Caco-2 (cell line): ENCODE data around the gene QSOX2. TPM values are rescaled to one million over a fixed set of nuclear protein-coding genes. Genes with fewer than 3 reads are reported as not detected.

Experiments
- BruUV-seq: library from RNA; stranded (reverse); fragments of 400-500 nt; replicated peaks from 2 replicates; lab custom pipeline; 2021; lab: Mats Ljungman, UMichigan
- CTCF ChIA-PET: fragments of 300-600 bp; sonication (Branson Sonifier 250); formaldehyde crosslinking; loops from one replicate; lab custom pipeline; 2022; ENCODE audit warnings: antibody characterized with exemption; lab: Charles Lee
- POLR2A ChIA-PET: fragments of 300-600 bp; sonication (Branson Sonifier 250); formaldehyde crosslinking; loops from one replicate; lab custom pipeline; 2022; ENCODE audit warnings: antibody characterized with exemption; lab: Charles Lee
- DNase-seq, 2 experiments: peaks; one replicate each; pipeline versions ENCODE4 v3.0.0 to v3.0.0-alpha.2; 2020 to 2022
- H3K27me3 ChIP-seq: replicated peaks from 2 replicates; pipeline ENCODE4 v1.6.0; 2011; ENCODE audit warnings: low read length; ENCODE audit not compliant: control insufficient read depth, insufficient read depth
- H3K36me3 ChIP-seq: 2 replicates; pipeline ENCODE4 v1.5.1; 2011; ENCODE audit warnings: low read length; ENCODE audit not compliant: control insufficient read depth, insufficient read depth
- H3K4me1 ChIP-seq: fragments of 250-450 bp; sonication (Bioruptor Pico); 2 replicates; pipeline ENCODE4 v1.5.1; 2020; ENCODE audit warnings: mild to moderate bottlenecking
- H3K4me3 ChIP-seq: 2 replicates; pipeline ENCODE4 v1.5.1; 2011; ENCODE audit warnings: low read depth, mild to moderate bottlenecking, control low read depth, low read length
- H3K9me3 ChIP-seq: fragments of 250-450 bp; sonication (Bioruptor Pico); 2 replicates; pipeline ENCODE4 v1.5.1; 2020; ENCODE audit warnings: mild to moderate bottlenecking, moderate library complexity
- H3K27ac Mint-ChIP-seq: one replicate; pipeline ENCODE4 v1.8.0; 2022; ENCODE audit warnings: mixed read lengths; ENCODE audit not compliant: unreplicated experiment
- H3K27me3 Mint-ChIP-seq: one replicate; pipeline ENCODE4 v1.8.0; 2022; ENCODE audit warnings: mixed read lengths; ENCODE audit not compliant: insufficient read depth, unreplicated experiment
- H3K36me3 Mint-ChIP-seq: one replicate; pipeline ENCODE4 v1.8.0; 2022; ENCODE audit warnings: mild to moderate bottlenecking, mixed read lengths; ENCODE audit not compliant: insufficient read depth, unreplicated experiment
- H3K4me1 Mint-ChIP-seq: one replicate; pipeline ENCODE4 v1.8.0; 2022; ENCODE audit warnings: low read depth, mixed read lengths; ENCODE audit not compliant: unreplicated experiment
- H3K4me3 Mint-ChIP-seq: one replicate; pipeline ENCODE4 v1.8.0; 2022; ENCODE audit warnings: mild to moderate bottlenecking, moderate library complexity, mixed read lengths; ENCODE audit not compliant: unreplicated experiment
- H3K9me3 Mint-ChIP-seq: one replicate; pipeline ENCODE4 v1.8.0; 2022; ENCODE audit warnings: mixed read lengths; ENCODE audit not compliant: unreplicated experiment
- CTCF ChIP-seq, 2 experiments: fragments of 200-600 bp in 1 of 2; IDR thresholded peaks; 1 replicate in 1 of 2; 2 replicates in 1 of 2; pipeline versions ENCODE4 v1.5.1 to v1.8.0; 2011 to 2022; ENCODE audit warnings: antibody characterized with exemption in 1 of 2, control low read depth in 1 of 2, inconsistent platforms in 1 of 2, low read depth in 1 of 2, low read length in 1 of 2, mild to moderate bottlenecking in 1 of 2, moderate library complexity in 1 of 2; ENCODE audit not compliant: insufficient read depth in 1 of 2, severe bottlenecking in 1 of 2, unreplicated experiment in 1 of 2
- intact Hi-C: fragments of 100-400 bp; cut with micrococcal nuclease; formaldehyde crosslinking; loops from one replicate; pipeline ENCODE4 v1.10.0; 2022; ENCODE audit not compliant: unreplicated experiment
- total RNA-seq: library from RNA; stranded (reverse); gene quantifications from 2 replicates; pipeline ENCODE4 v1.2.3, GENCODE V29; 2022

QSOX2 gene
- total RNA-seq, 1 experiment from 2014 or later, result 29.6 TPM

GRCh38 chr9:136159851-136160250 lies 85.8 kb downstream of the QSOX2 start:
- H3K9me3 ChIP-seq, result peaks cover 4% of the 10 kb centered on the region; the same call in 1 of the 2 replicates
- H3K36me3 Mint-ChIP-seq, result no peaks in the 10 kb centered on the region
- no peak for DNase-seq
- H3K27ac Mint-ChIP-seq, result no peak overlapping the region
- no peaks in the 10 kb centered on the region for H3K4me1 Mint-ChIP-seq
- H3K36me3 ChIP-seq, result no peaks in the 10 kb centered on the region
- POLR2A ChIA-PET, result no interaction called here
- CTCF ChIA-PET, result no interaction called here
- no TSS peak for BruUV-seq
- H3K4me3 ChIP-seq, result no peak overlapping the region
- peaks cover 10% of the 10 kb centered on the region for H3K9me3 Mint-ChIP-seq
- H3K27me3 Mint-ChIP-seq, result no peaks in the 10 kb centered on the region
- intact Hi-C loops, result no loop called here
- H3K4me1 ChIP-seq, result no peaks in the 10 kb centered on the region
- no peak for TF ChIP-seq CTCF (IDR thresholded peaks at IDR 0.05; ENCODE audit: insufficient read depth in 1 of 2, low read depth in 1 of 2, low read length in 1 of 2, severe bottlenecking in 1 of 2, unreplicated experiment in 1 of 2)
- H3K27me3 ChIP-seq, result no peaks in the 10 kb centered on the region
- H3K4me3 Mint-ChIP-seq, result no peak overlapping the region

- H3K36me3 ChIP-seq, result no peaks in the 10 kb centered on the region
- Mint-ChIP-seq H3K4me3 (no peak overlapping the region), H3K27me3 (no peaks in the 10 kb centered on the region), H3K4me1 (no peaks in the 10 kb centered on the region), H3K27ac (no peak overlapping the region), H3K36me3 (no peaks in the 10 kb centered on the region), H3K9me3 (peaks cover 1% of the 10 kb centered on the region)
- no TSS peak for BruUV-seq
- H3K4me1 ChIP-seq, result no peaks in the 10 kb centered on the region
- CTCF ChIA-PET, result interaction anchor here (1.2 kb wide), 1 partner anchor 17 kb away, joined by 3 read pairs; no protein-coding TSS in a partner anchor
- POLR2A ChIA-PET, result no interaction called here
- H3K27me3 ChIP-seq, result no peaks in the 10 kb centered on the region
- DNase-seq, result no peak
- TF ChIP-seq CTCF (IDR thresholded peaks at IDR 0.05; ENCODE audit: insufficient read depth in 1 of 2, low read depth in 1 of 2, low read length in 1 of 2, severe bottlenecking in 1 of 2, unreplicated experiment in 1 of 2), result no peak
- no peak overlapping the region for H3K4me3 ChIP-seq
- intact Hi-C loops, result no loop called here
- H3K9me3 ChIP-seq, result no peaks in the 10 kb centered on the region
Measured at GRCh38 chr9:136157477-136158265, 87.9 kb downstream of the QSOX2 start.

Other genes starting within 250 kb of the QSOX2 start
- 20.3 and 22.0 TPM in 2 replicates for gene NACC2, start 150.5 kb downstream of the QSOX2 start, total RNA-seq
- gene TMEM250, start 126.9 kb downstream of the QSOX2 start, total RNA-seq, result 35.6 and 38.2 TPM in 2 replicates
- gene LHX3, start 40.7 kb downstream of the QSOX2 start, total RNA-seq, result 1.1 and 1.2 TPM in 2 replicates
- gene CCDC187, start 58.3 kb upstream of the QSOX2 start, total RNA-seq, result 0.09 and 0.11 TPM in 2 replicates
- gene GPSM1, start 81.7 kb upstream of the QSOX2 start, total RNA-seq, result 25.7 and 26.5 TPM in 2 replicates
- 27.1 and 29.1 TPM in 2 replicates for gene DNLZ, start 117.9 kb upstream of the QSOX2 start, total RNA-seq
- gene CARD9, start 127.9 kb upstream of the QSOX2 start, total RNA-seq, result 1.7 and 2.6 TPM in 2 replicates
- 15.3 and 17.2 TPM in 2 replicates for gene SNAPC4, start 154.4 kb upstream of the QSOX2 start, total RNA-seq
- gene ENTR1, start 164.8 kb upstream of the QSOX2 start, total RNA-seq, result 85.2 and 92.6 TPM in 2 replicates
- 89.9 and 91.5 TPM in 2 replicates for gene PMPCA, start 164.8 kb upstream of the QSOX2 start, total RNA-seq
- 18.6 and 20.0 TPM in 2 replicates for gene INPP5E, start 194.0 kb upstream of the QSOX2 start, total RNA-seq
- 76.4 and 81.3 TPM in 2 replicates for gene SEC16A, start 237.2 kb upstream of the QSOX2 start, total RNA-seq